ENCODE data around the gene EIF3L. TPM values are rescaled to one million over a fixed set of nuclear protein-coding genes. Genes with fewer than 3 reads are reported as not detected.
A peak's percentile ranks its signal among the peaks of the same experiment; 100 is the strongest.

Gene EIF3L
- total and polyA plus RNA-seq, 2 of the 8 experiments (the other 6 are each of a cell fraction or from before 2014, with no cell fraction given) = 639 to 886 TPM

- Histone ChIP-seq H3K4me3 (ENCODE audit: extremely low read depth in 1 of 4, insufficient read depth in 2 of 4, low read depth in 3 of 4, low read length in 4 of 4) (no peak overlapping the region), H3K23me2 (ENCODE audit: low read depth, low read length) (peaks cover 9% of the 10 kb centered on the region; the same call in 1 of the 2 replicates), H4K5ac (ENCODE audit: insufficient read length, low read depth, low read length) (no peak overlapping the region), H3K14ac (ENCODE audit: insufficient read length) (no peak overlapping the region), H3K56ac (replicated peaks; ENCODE audit: insufficient read length, low read depth, low read length) (no peak overlapping the region), H2BK20ac (ENCODE audit: low read length) (no peak overlapping the region), H4K91ac (replicated peaks; ENCODE audit: insufficient read length, low read length) (no peak overlapping the region), H3K79me1 (ENCODE audit: low read depth, low read length) (peaks cover 9% of the 10 kb centered on the region), H3K9me3 (ENCODE audit: insufficient read depth in 2 of 2, low read depth in 1 of 2, low read length in 1 of 2) (no peaks in the 10 kb centered on the region), H2BK15ac (ENCODE audit: low read length) (no peak overlapping the region), H2BK12ac (ENCODE audit: low read depth, low read length) (no peak overlapping the region), H3K18ac (ENCODE audit: extremely low read depth, low read length) (no peak overlapping the region), H2AFZ (ENCODE audit: low read length) (no peak overlapping the region), H2AK5ac (ENCODE audit: low read depth, low read length) (0 out of 2 replicates have a peak overlapping the region, but pooled peaks have one; percentile 39), H3K4ac (replicated peaks; ENCODE audit: insufficient read length, low read depth, low read length) (no peak overlapping the region), H3K23ac (ENCODE audit: insufficient read length) (no peak overlapping the region), H3K36me3 (ENCODE audit: control insufficient read depth in 2 of 4, insufficient read depth in 4 of 4, low read length in 3 of 4) (peaks cover 0 to 5% (median 0%) of the 10 kb centered on the region in 4 experiments; a peak in 2 of 8 replicates), H3K27me3 (replicated peaks in 1 of 4; ENCODE audit: control insufficient read depth in 3 of 4, extremely low read depth in 1 of 4, insufficient read depth in 3 of 4, low read length in 3 of 4) (no peaks in the 10 kb centered on the region), H3K79me2 (ENCODE audit: control insufficient read depth in 1 of 2, insufficient read depth in 2 of 2, low read length in 2 of 2) (peaks cover 0 to 12% of the 10 kb centered on the region in 2 experiments; a peak in 1 of 4 replicates), H4K8ac (ENCODE audit: extremely low read depth, insufficient read depth, low read length) (no peak overlapping the region; the same call in 1 of the 2 replicates), H4K20me1 (replicated peaks in 1 of 2; ENCODE audit: control insufficient read depth in 1 of 2, insufficient read depth in 2 of 2, low read length in 2 of 2) (peaks cover 0 to 4% of the 10 kb centered on the region in 2 experiments), H3K4me2 (ENCODE audit: insufficient read depth in 1 of 2, low read depth in 2 of 2, low read length in 2 of 2) (no peak overlapping the region), H2BK120ac (replicated peaks; ENCODE audit: low read depth, low read length) (no peak overlapping the region), H2BK5ac (ENCODE audit: low read depth, low read length) (no peak overlapping the region), H3K27ac (ENCODE audit: low read depth, low read length) (no peak overlapping the region), H3K9ac (replicated peaks in 1 of 4; ENCODE audit: extremely low read depth in 1 of 4, low read depth in 3 of 4, low read length in 3 of 4) (no peak overlapping the region), H3K4me1 (replicated peaks in 1 of 4; ENCODE audit: control insufficient read depth in 3 of 4, insufficient read depth in 4 of 4, low read length in 3 of 4) (peaks cover 0 to 29% (median 21%) of the 10 kb centered on the region in 4 experiments; a peak in 6 of 7 replicates)
- TF ChIP-seq NRF1 (IDR thresholded peaks at IDR 0.05; ENCODE audit: low read depth, low read length) = no peak
- no peak for TF ChIP-seq SAP30 (IDR thresholded peaks at IDR 0.05; ENCODE audit: insufficient read depth, insufficient replicate concordance, low read length)
- no peak for TF ChIP-seq SUZ12 (IDR thresholded peaks at IDR 0.05; ENCODE audit: low read length)
- no peak for TF ChIP-seq JUN (IDR thresholded peaks at IDR 0.05; ENCODE audit: low read depth, low read length)
- no peak for TF ChIP-seq SIN3A (conservative IDR thresholded peaks at IDR 0.05 in 1 of 2, IDR thresholded peaks at IDR 0.05 in 1 of 2; ENCODE audit: low read depth in 1 of 2, low read length in 2 of 2)
- CTCF ChIA-PET (ENCODE audit: partially characterized antibody) = interaction anchor here (1.2 to 4.2 kb wide), 5 partner anchors 10 to 24 kb away, joined by 4 to 27 read pairs (median 6); no protein-coding TSS in a partner anchor
- no peak for FAIRE-seq
- POLR2A ChIA-PET (ENCODE audit: partially characterized antibody) = interaction anchor here (0.6 to 8.7 kb wide), 6 partner anchors 6 to 43 kb away, joined by 3 to 150 read pairs (median 4); partner anchors contain the start of genes C22orf23, MICALL1 and POLR2F
- 93% methylated on average over 7 of the region's 7 CpGs; no CpG with 5 or more reads in 1 of the 2 experiments for WGBS, 2 experiments (ENCODE audit: extremely low coverage in 1 of 2, insufficient coverage in 1 of 2, insufficient read length in 1 of 2, insufficient replicate concordance in 2 of 2, low coverage in 1 of 2, low lambda C conversion rate in 2 of 2, missing lambda C conversion rate in 1 of 2)
- no peak for DNase-seq (ENCODE audit: low read depth in 1 of 2, low spot score in 2 of 2)
Observed at GRCh38 chr22:37909766-37910165, 60.5 kb downstream of the EIF3L start.
